A549 (cell line): ENCODE measurements around the gene EPOP.

Experiments
- CBX2 ChIP-seq: fragments of 200-600 bp; sonication (generic); IDR thresholded peaks from 2 replicates; pipeline ENCODE4 v1.6.1; 2016; ENCODE audit warnings: low read depth, mild to moderate bottlenecking, borderline replicate concordance
- CTCF ChIP-seq: fragments of >200 bp; sonication (Bioruptor Twin); formaldehyde crosslinking; IDR thresholded peaks from 3 replicates; pipeline ENCODE4 v1.5.1; 2016
- KDM1A ChIP-seq: fragments of 200-600 bp; sonication (generic); IDR thresholded peaks from 2 replicates; pipeline ENCODE4 v1.6.1; 2016; ENCODE audit warnings: low read depth, mild to moderate bottlenecking
- KDM5A ChIP-seq: fragments of 200-600 bp; sonication (generic); IDR thresholded peaks from 2 replicates; pipeline ENCODE4 v1.6.1; 2016; ENCODE audit warnings: antibody characterized with exemption, mild to moderate bottlenecking
- MAZ ChIP-seq: fragments of 150-350 bp; IDR thresholded peaks from 2 replicates; pipeline ENCODE4 v1.6.1; 2014; ENCODE audit warnings: antibody characterized with exemption, low read depth, low read length, borderline replicate concordance
- NFE2L2 ChIP-seq: fragments of 150-350 bp; conservative IDR thresholded peaks from 2 replicates; pipeline ENCODE4 v1.6.1; 2014; ENCODE audit warnings: low read length
- NR3C1 ChIP-seq: fragments of >200 bp; sonication (Bioruptor Twin); formaldehyde crosslinking; IDR thresholded peaks from 3 replicates; pipeline ENCODE4 v1.6.1; 2017
- POLR2A ChIP-seq: IDR thresholded peaks from 2 replicates; pipeline ENCODE4 v1.6.1; 2012; ENCODE audit warnings: mild to moderate bottlenecking, low read length
- REST ChIP-seq: fragments of 200-600 bp; sonication (generic); IDR thresholded peaks from 2 replicates; pipeline ENCODE4 v1.6.1; 2016; ENCODE audit warnings: antibody characterized with exemption, mild to moderate bottlenecking, moderate library complexity
- TP53 ChIP-seq: fragments of 250-450 bp; sonication (Bioruptor Pico); IDR thresholded peaks from 2 replicates; pipeline ENCODE4 v1.5.0; 2021; ENCODE audit warnings: mild to moderate bottlenecking, moderate library complexity
- USF2 ChIP-seq: fragments of 450-650 bp; IDR thresholded peaks from 2 replicates; pipeline ENCODE4 v1.6.1; 2014; ENCODE audit warnings: antibody characterized with exemption

DNA sequence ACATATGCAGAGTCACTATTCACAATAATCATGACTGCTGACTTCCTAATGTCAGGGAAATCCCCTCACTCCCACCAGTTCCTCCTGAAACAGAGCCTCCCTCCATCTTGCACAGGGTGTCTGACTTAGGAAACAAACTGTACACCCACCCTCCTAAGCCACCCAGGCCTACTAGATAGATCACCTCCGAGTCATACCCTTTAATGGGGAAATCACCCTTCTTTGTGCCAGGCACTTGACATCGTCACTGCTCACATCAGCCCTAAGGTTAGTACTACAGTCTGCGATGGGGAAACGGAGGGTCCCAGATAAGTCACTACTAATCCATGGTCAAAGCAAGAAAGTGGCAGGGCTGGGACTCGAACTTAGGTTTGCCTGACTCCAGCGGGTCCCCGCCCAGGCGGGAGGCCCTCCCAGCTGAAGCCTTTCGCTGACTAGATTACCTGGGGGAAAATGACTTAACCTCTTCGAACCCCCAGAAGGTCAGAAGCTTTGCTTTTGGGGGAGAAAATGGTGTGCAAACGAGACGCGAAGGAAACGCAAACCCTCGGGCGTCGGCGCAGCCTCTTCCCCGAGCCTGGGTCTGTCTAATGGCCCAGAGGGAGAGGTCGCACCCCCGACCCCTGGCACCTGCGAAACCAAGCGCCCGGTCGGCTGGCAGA, 26.9 kb upstream of the EPOP start:
- TF ChIP-seq KDM1A (no peak), NFE2L2 (no peak), REST (no peak), CTCF (no peak), KDM5A (no peak), USF2 (no peak), NR3C1 (no peak), POLR2A (no peak), TP53 (CRISPR knock-in tag) (no peak), MAZ (no peak), CBX2 (no peak)
